Heart left ventricle (tissue), 16 donors: ENCODE data around the gene MOXD1. TPM values are rescaled to one million over a fixed set of nuclear protein-coding genes. Genes with fewer than 3 reads are reported as not detected.

Experiments used
- ATAC-seq, 4 donors: fragments of 200-7000 bp; cut with Tn5 transposase; one replicate each; pipeline ENCODE4 v1.9.1; 2020 to 2022; ENCODE audit warnings: moderate library complexity in 4 of 4, mild to moderate bottlenecking in 3 of 4, moderate number of reproducible peaks in 1 of 4
- DNase-seq, 5 donors: peaks; one replicate each; pipeline ENCODE4 v3.0.0-alpha.2; 2020
- H3K27ac ChIP-seq, 12 donors: fragments of 200-600 bp; sonication (generic) in 4 of 12; one replicate each; pipeline versions ENCODE4 v1.5.0 to v1.8.0; 2016 to 2022; ENCODE audit warnings: mild to moderate bottlenecking in 2 of 12
- H3K27me3 ChIP-seq, 9 donors: fragments of 200-600 bp; sonication (generic) in 2 of 9; one replicate each; pipeline versions ENCODE4 v1.5.1 to v1.8.0; 2016 to 2022; ENCODE audit warnings: mild to moderate bottlenecking in 3 of 9
- H3K36me3 ChIP-seq, 9 donors: fragments of 200-600 bp; sonication (generic) in 2 of 9; one replicate each; pipeline versions ENCODE4 v1.5.0 to v1.8.0; 2018 to 2022; ENCODE audit warnings: mild to moderate bottlenecking in 2 of 9
- H3K4me1 ChIP-seq, 12 donors: fragments of 200-600 bp; sonication (generic) in 4 of 12; one replicate each; pipeline versions ENCODE4 v1.5.0 to v1.8.0; 2016 to 2022; ENCODE audit warnings: mild to moderate bottlenecking in 3 of 12
- H3K4me3 ChIP-seq, 12 donors: fragments of 200-600 bp; sonication (generic) in 4 of 12; one replicate each; pipeline versions ENCODE4 v1.5.0 to v1.8.0; 2017 to 2022; ENCODE audit warnings: mild to moderate bottlenecking in 9 of 12, moderate library complexity in 4 of 12
- H3K9me3 ChIP-seq, 12 donors: fragments of 200-600 bp; sonication (generic) in 4 of 12; one replicate each; pipeline versions ENCODE4 v1.5.0 to v1.8.0; 2016 to 2022; ENCODE audit warnings: mild to moderate bottlenecking in 1 of 12
- POLR2A ChIP-seq, 2 donors: fragments of 450-650 bp; IDR thresholded peaks; one replicate each; pipeline ENCODE4 v1.6.1; 2017; ENCODE audit warnings: antibody characterized with exemption in 2 of 2, mild to moderate bottlenecking in 2 of 2, moderate library complexity in 2 of 2
- WGBS, 4 donors: extraction: QIAGEN DNeasy Blood & Tissue Kit in 2 of 4; methylation state at CpG; one replicate each; pipeline versions ENCODE4 v1.1.5 to v1.1.7; 2013 to 2018; 5-methylcytosine and 5-hydroxymethylcytosine counted together
- intact Hi-C, 10 donors: fragments of 100-400 bp; cut with DNase I; formaldehyde crosslinking; loops; one replicate each; pipeline versions ENCODE4 v1.11.1 to v1.14.2; 2022
- polyA plus RNA-seq, 2 donors: library from polyadenylated mRNA; stranded (reverse); fragments of 200-250 nt; gene quantifications; one replicate each; pipeline ENCODE4 v1.2.3, GENCODE V29; 2013
- total RNA-seq, 9 donors: library from RNA; depleted of rRNA in 2 of 9; stranded (reverse); fragments of >200 nt in 2 of 9; fragmentation: NEBNext Ultra II Directional in 3 of 9; extraction: Animal tissue kit (Norgen Biotek cat#: 25700) in 3 of 9; gene quantifications; one replicate each; pipeline versions ENCODE4 v1.1.0 to v1.2.4, GENCODE V29; 2016 to 2023
- TF ChIP-seq, protein P1 (sequence below), 12 donors: fragments of 200-600 bp; sonication (generic) in 4 of 12; IDR thresholded peaks; one replicate each; pipeline versions ENCODE4 v1.5.0 to v1.8.0; 2018 to 2022; ENCODE audit warnings: antibody characterized with exemption in 12 of 12, mild to moderate bottlenecking in 5 of 12
- donor health status: ischemic (EF 13 %, LVEDD 7.1; RV severe dilation, severe dysfunction).
- donor health status: healthy with polysubstance abuse.
- donor health status: DM: no; HTN: yes; CAD: no.
- donor health status: DM: no; HTN: no; CAD: no.
- donor health status: ischemic (EF 25% LVEDD 6.9; RV normal size, moderate dysfunction).
- donor health status: ischemic (EF 25% LVEDD 5.7; RV mildly dilated, moderate dysfunction).
- donor health status: healthy.
- donor health status: DM: yes; HTN: yes; CAD: no.
- donor health status: ischemic (EF 35%, LVEDD 5.7; RV mildly dilated, moderate dysfunction).
- donor health status: nonischemic (EF 11% LVEDD 7.7; RV severe dilation, severe dysfunction).
- donor health status: DM: yes; HTN: yes; CAD: no.
- donor health status: PGD.
- donor health status: ischemic (EF 29% LVEDD 5.4; RV normal size, mild dysfunction).
- donor health status: nonischemic (EF 23%, LVEDD 6.1; RV moderate dilation, normal function).

Gene MOXD1
- total and polyA plus RNA-seq, 11 donors: 0.69 to 10.5 (median 3.0) TPM

DNA sequence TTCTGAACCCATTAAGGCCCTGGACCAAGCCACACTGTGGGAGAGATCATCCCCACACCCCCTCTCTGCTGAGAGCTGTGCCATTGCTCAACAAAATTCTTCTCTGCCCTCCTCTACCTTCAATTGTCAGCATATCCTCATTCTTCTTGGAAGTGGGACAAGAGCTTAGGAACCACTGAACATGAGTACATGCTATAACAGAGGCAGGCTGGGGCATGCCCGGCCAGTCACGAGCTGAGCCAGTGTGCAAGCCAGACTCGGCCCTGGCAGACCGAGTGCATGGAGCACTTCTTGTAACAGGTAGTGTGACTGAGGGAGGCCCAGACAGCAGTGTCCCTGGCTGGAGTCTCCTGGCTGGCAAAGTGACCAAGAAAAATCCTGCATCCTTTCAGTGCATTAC is 149.2 kb downstream of the MOXD1 start:
- ATAC-seq: no peak
- intact Hi-C loops: no loop called here
- WGBS, 4 donors: 91 to 95% (median 92%) methylated on average over 3 to 4 of the region's 4 CpGs

DNA sequence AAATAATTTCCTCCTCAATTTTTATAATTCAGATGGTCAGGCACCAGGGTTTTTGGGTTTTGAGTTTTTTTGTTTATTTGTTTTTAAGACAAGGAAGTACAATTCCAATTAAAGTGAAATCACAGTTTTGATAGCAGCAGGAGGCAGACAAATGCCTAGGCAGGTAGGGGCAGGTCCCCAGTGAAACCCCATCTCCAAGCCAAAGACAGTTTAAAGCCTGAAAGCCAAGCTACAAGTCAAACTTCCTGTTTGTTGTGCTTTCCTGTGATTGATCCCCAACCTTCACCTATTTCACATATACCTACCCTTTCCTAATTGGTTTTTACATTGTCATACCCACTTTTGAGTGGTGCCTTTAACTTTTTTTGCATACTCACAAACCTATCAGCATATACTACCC is 149.6 kb downstream of the MOXD1 start:
- no peak for ATAC-seq
- Histone ChIP-seq H3K4me1 (no peaks in the 10 kb centered on the region), H3K27ac (no peak overlapping the region), H3K9me3 (peaks cover 0 to 9% (median 0%) of the 10 kb centered on the region in 12 donors), H3K27me3 (no peaks in the 10 kb centered on the region), H3K36me3 (no peaks in the 10 kb centered on the region), H3K4me3 (no peak overlapping the region)
- no peak for TF ChIP-seq POLR2A (IDR thresholded peaks at IDR 0.05)
- TF ChIP-seq, protein P1, sequence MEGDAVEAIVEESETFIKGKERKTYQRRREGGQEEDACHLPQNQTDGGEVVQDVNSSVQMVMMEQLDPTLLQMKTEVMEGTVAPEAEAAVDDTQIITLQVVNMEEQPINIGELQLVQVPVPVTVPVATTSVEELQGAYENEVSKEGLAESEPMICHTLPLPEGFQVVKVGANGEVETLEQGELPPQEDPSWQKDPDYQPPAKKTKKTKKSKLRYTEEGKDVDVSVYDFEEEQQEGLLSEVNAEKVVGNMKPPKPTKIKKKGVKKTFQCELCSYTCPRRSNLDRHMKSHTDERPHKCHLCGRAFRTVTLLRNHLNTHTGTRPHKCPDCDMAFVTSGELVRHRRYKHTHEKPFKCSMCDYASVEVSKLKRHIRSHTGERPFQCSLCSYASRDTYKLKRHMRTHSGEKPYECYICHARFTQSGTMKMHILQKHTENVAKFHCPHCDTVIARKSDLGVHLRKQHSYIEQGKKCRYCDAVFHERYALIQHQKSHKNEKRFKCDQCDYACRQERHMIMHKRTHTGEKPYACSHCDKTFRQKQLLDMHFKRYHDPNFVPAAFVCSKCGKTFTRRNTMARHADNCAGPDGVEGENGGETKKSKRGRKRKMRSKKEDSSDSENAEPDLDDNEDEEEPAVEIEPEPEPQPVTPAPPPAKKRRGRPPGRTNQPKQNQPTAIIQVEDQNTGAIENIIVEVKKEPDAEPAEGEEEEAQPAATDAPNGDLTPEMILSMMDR (IDR thresholded peaks at IDR 0.05): no peak
- intact Hi-C loops: no loop called here
- DNase-seq: no peak

More for the DNA sequence above, 149.2 kb downstream of the MOXD1 start:
- Histone ChIP-seq H3K9me3 (peaks cover 0 to 9% (median 0%) of the 10 kb centered on the region in 12 donors), H3K27ac (no peak overlapping the region), H3K27me3 (no peaks in the 10 kb centered on the region), H3K4me3 (no peak overlapping the region), H3K4me1 (no peaks in the 10 kb centered on the region), H3K36me3 (no peaks in the 10 kb centered on the region)
- TF ChIP-seq, protein P1 (IDR thresholded peaks at IDR 0.05): no peak
- TF ChIP-seq POLR2A (IDR thresholded peaks at IDR 0.05): no peak
- no peak for DNase-seq

DNA sequence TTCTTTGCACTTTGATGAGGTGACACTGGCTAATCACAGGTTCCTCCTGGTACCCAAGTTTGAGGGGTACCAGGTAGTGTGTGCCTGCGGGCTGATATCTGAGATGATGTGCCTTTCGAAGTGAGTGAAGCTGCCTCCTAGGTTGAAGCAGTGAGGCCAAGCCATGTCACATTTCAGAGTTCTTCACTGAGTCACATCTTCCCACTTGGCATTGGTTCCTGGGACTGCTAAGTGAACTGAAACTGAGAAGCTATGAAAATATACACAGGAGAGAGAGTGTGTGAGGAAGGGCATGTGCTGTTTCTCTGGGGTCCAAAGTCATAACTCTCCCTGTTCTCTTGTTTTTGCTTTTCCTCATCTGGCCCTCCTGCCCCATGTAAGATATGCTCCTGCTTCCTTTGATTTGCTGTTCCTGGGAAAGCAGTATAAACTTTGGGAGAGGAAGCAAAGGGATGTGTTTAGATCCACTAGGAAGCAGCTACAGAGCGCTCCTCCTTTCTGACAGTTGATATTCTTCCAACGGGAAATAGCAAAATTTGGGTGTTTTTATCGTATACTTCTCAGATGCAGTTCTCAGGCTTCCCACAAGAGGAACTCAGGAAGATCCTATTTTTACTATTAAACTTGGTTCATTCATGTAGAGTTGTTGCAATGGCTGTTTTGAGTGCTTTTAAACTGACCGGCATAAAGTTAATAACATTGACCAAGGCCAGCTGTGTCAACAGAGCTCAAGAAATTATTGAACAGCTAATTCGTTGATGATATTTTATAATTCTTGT is 153.7 kb downstream of the MOXD1 start:
- Histone ChIP-seq H3K4me1 (no peaks in the 10 kb centered on the region), H3K4me3 (no peak overlapping the region), H3K36me3 (no peaks in the 10 kb centered on the region), H3K27ac (peak overlapping the region in 1 of 12 donors; percentile 24), H3K9me3 (peaks cover 0 to 9% (median 0%) of the 10 kb centered on the region in 12 donors), H3K27me3 (no peaks in the 10 kb centered on the region)
- WGBS, 4 donors: 60 to 76% (median 74%) methylated on average over 6 to 7 of the region's 7 CpGs
- intact Hi-C loops: no loop called here
- DNase-seq (no peak), ATAC-seq (no peak)
- no peak for TF ChIP-seq POLR2A (IDR thresholded peaks at IDR 0.05)
- TF ChIP-seq, protein P1 (IDR thresholded peaks at IDR 0.05): no peak

DNA sequence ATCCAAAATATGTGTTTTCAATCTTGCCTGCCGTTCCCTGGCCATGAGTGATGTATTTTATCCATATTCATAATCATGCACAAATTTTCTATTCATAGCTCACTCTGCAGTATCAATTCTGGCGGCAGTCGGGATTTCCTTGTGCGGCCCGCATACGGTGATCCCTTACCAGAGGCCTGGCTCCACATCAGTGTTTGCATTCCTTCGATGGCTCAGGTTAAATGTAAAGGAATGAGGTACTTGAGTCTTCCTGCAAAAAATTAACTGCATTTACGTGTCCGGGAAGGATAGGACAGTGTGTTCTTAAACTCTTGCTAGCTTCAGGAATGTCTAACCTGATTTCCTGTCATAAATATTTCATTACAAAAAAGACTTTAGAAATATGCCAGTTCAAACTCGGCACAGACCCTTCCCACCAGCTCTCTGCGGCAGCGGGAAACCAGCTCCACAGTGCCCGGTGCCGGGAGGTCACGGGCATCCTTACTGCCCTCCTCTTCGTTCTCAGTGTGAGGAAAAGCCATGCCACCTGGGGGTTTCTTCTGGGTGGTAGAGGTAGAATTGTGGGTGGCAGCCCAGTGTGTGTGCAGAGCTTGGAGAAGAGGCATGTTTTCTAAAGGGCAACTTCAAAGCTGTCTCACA is 154.5 kb downstream of the MOXD1 start:
- Histone ChIP-seq H3K27ac (no peak overlapping the region), H3K9me3 (peaks cover 0 to 3% (median 0%) of the 10 kb centered on the region in 12 donors), H3K36me3 (no peaks in the 10 kb centered on the region), H3K4me3 (no peak overlapping the region), H3K27me3 (no peaks in the 10 kb centered on the region), H3K4me1 (no peaks in the 10 kb centered on the region)
- 88 to 93% (median 91%) methylated on average over 16 of the region's 16 CpGs for WGBS, 4 donors
- DNase-seq: no peak
- intact Hi-C loops: no loop called here
- no peak for ATAC-seq
- TF ChIP-seq, protein P1 (IDR thresholded peaks at IDR 0.05): no peak
- no peak for TF ChIP-seq POLR2A (IDR thresholded peaks at IDR 0.05)
